Erythroblast (primary cell): Measurements from ENCODE around the gene FAM117A.

Experiments used
- GATA1 ChIP-seq: IDR thresholded peaks from 2 replicates; pipeline ENCODE4 v1.6.1; 2011; ENCODE audit warnings: low read depth, mild to moderate bottlenecking, control low read depth, low read length, moderate library complexity
- POLR2A ChIP-seq: IDR thresholded peaks from 2 replicates; pipeline ENCODE4 v1.6.1; 2011; ENCODE audit warnings: mild to moderate bottlenecking, low read length

DNA sequence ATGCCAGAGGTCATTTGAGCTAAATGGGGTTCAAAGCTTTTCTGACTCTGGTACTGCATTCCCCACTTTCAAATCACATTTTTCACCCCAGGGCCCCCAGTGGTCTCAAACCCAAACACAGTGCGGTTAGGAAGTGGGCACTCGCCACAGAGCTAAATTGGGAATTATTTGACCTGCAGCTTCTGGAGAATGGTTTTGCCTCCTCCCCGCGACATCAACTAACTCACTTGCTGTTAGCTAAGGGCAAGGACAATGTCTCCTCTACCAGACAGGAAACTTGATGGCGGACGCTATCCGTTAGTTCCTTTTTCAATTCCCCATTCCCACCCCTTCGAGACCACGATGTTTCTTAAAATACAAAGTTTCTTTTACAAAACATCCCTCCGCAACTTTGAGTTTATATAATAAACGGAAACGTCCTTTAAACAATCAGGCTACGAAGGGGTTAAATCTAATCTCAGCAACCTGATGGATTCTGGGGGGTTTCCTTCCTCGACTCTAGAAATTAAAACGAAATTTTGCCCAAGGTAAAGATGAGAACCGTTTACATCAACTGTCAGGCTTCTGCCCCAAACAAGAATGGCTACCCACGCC lies 24.1 kb upstream of the FAM117A start:
- TF ChIP-seq POLR2A (no peak), GATA1 (no peak)
